Suprapubic skin (tissue), 4 donors: Measurements from ENCODE around the gene NTRK1.

ENCODE experiments used
- CTCF ChIP-seq, 2 donors: fragments of 200-600 bp in 1 of 2; fragments of 450-650 bp in 1 of 2; sonication (generic) in 1 of 2; IDR thresholded peaks; one replicate each; pipeline ENCODE4 v1.5.1; 2016 to 2019; ENCODE audit warnings: antibody characterized with exemption in 2 of 2, mild to moderate bottlenecking in 1 of 2, moderate library complexity in 1 of 2
- EP300 ChIP-seq: sonication (generic); formaldehyde crosslinking; IDR thresholded peaks from one replicate; pipeline ENCODE4 v1.6.1; 2017; ENCODE audit warnings: antibody characterized with exemption
- POLR2A ChIP-seq, 2 donors: fragments of 450-650 bp; IDR thresholded peaks; one replicate each; pipeline ENCODE4 v1.6.1; 2017; ENCODE audit warnings: antibody characterized with exemption in 2 of 2, mild to moderate bottlenecking in 2 of 2, moderate library complexity in 2 of 2
- POLR2AphosphoS5 ChIP-seq, 3 donors: sonication (generic); formaldehyde crosslinking; IDR thresholded peaks; one replicate each; pipeline ENCODE4 v1.6.1; 2017; ENCODE audit warnings: antibody characterized with exemption in 3 of 3

GRCh38 chr1:156883919-156884318 lies 23.3 kb downstream of the NTRK1 start:
- TF ChIP-seq POLR2A (IDR thresholded peaks at IDR 0.05) = no peak
- TF ChIP-seq CTCF (IDR thresholded peaks at IDR 0.05) = no peak
- TF ChIP-seq POLR2AphosphoS5 (IDR thresholded peaks at IDR 0.05) = no peak
- TF ChIP-seq EP300 = no peak
